Caki2 (cell line): ENCODE measurements around the gene FAH. TPM values are rescaled to one million over a fixed set of nuclear protein-coding genes. Genes with fewer than 3 reads are reported as not detected.
"Not testable (repeated sequence)": the region's sequence is repeated elsewhere in the genome, so short reads cannot be mapped to it uniquely, and the experiment has no call there.

Experiments used
- DNase-seq: peaks from one replicate; pipeline ENCODE4 v3.0.0-alpha.2; 2015; ENCODE audit warnings: low read depth
- in situ Hi-C: cut with HindIII; loops from 2 replicates; pipeline ENCODE4 v1.10.0; 2016; ENCODE audit warnings: low sequenced_read_pairs, low pct_unique_long_range_greater_than_20kb, mixed read lengths
- total RNA-seq: library from RNA; depleted of rRNA; stranded (reverse); fragments of >200 nt; shearing (Covaris generic); gene quantifications from 2 replicates; pipeline ENCODE4 v1.2.3, GENCODE V29; 2014; ENCODE audit warnings: low replicate concordance; rRNA removed

The FAH gene
- 122 and 125 TPM in 2 replicates for total RNA-seq

DNA sequence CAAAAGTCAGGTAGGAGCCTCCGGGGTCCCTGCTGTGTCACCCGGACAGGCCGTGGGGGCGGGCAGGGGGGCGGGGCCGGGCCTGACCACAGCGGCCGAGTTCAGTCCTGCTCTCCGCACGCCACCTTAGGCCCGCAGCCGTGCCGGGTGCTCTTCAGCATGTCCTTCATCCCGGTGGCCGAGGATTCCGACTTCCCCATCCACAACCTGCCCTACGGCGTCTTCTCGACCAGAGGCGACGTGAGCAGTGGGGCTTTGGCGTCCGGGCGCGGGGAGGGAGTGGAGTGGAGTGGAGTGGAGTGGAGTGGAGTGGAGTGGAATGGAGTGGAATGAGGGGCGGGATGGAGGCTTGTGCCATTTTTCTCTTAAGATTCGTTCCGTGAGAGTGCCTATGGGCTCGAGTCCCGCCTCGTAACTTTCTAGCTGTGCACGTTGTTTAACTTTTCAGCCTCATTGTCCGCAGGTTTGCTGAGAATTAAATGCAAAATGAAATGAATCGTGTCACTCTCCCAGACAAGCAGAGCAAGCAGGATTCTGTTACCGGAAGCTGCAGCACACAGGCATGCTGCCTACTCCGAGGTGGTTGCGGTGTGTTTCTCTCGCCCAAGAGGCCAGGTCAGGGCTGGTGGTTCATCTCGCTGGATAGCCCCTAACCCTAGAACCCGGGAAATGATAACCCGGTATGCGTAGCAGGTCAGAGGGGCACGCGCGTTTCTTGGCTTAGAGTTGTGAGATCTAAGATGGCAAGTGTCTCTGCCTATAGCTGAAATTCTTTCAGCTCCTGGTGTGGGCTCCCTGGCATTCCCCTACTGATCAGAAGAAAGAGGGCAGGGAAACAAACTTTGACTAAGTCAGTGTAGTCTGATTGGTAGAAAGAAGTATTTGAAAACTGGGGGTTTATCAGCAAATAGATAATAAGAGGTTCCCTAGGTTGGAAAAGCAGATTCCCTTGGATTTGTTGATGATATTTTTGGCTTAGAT lies at the start of gene FAH:
Gene FAH, plus strand, starts transcription at position 104 of the 981 bp plus-strand sequence. Its CDS starts 56 bp downstream, at position 160.
- in situ Hi-C loops: no loop called here
- DNase-seq: peak; percentile 66

DNA sequence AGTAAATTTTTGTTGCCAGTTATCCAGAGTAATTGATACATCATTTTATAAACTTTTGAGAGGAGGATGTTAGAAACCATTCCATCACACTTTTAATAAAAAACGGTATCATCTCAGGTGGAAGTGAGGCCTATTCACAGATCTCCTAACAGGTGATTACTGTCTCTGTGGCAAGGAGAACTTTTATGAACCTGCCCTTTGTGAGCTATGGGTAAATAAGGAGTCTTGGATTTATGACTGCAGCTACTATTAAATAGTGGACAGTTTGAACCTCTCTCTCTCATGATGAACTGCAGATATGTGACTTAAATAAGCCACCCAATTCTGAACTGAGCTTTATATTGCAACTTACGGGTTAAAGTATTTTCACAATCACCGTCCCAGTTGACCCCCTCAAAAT lies 47.6 kb upstream of the FAH start:
- in situ Hi-C loops: no loop called here
- no peak for DNase-seq

DNA sequence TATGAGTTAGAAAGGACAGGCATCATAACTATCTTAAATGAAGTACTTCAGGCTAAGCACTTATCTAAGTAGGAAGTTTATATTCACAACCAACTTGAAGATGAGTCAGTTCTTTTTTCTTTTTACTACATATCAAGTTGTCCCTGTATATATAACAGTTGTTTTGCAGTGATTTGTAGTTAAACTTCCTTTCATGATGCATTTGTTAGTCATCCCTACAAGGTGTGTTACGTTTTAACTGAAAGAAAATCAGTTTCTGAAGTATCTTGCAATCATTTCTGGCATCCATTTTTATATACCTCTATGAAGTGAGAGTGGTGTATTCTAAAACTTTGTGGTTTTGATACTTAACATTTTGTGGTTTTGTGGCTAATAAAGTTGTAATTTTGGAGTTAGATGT lies 47.2 kb upstream of the FAH start:
- peak; percentile 46 for DNase-seq
- in situ Hi-C loops: no loop called here

DNA sequence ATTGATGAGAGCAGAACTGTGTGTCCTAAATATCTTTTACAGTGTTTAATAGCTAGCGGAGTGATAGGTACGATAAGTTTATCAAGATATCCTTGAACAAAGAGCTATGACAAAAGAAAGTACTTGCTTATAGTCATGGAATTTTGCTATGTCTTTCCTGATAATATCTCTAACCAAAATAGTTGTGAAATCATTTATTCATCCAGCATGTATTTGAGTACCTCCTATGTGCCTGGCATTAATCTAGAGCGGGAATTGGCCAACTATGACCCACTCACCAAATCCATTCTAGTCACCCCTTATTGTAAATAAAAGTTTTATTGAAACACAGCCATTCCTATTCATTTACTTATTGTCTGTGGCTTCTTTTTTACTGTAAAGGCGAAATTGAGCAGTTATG lies 46.7 kb upstream of the FAH start:
- in situ Hi-C loops: no loop called here
- DNase-seq: no peak

DNA sequence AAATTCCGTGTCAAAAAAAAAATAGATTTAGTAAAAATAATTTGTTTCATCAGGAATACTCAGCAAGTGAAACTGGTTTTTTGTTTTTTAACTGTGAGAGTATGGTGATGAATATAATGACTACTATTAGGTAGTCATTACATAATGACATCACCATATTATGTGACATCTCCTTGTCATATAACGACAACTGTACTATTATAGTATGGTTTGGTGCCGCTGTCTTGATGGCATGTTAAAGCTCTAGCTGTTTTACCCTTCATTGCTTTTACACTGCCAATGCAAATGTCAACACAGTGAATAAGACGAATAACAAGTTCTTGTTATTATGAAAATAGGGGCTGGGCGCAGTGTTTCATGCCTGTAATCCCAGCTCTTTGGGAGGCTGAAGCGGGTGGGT lies 45.6 kb upstream of the FAH start:
- in situ Hi-C loops: no loop called here
- DNase-seq: no peak

DNA sequence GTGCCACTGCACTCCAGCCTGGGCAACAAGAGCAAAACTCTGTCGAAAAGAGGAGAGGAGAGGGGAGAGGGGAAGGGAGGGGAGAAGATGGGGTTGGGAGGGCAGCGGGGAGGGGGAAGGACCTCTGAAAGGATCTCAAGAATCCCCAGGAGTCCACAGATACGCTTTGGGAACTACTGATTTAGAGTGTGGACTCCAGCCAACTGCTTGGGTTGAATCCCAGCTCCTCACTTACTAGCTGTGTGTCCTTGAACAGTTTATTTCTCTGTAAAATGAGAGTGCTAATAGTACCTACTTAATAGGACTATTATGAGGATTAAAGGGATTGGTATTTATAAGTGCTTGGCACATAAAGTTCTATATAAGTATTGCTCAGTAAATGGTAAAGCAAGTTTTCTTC lies 45.0 kb upstream of the FAH start:
- in situ Hi-C loops: no loop called here
- DNase-seq: no peak

DNA sequence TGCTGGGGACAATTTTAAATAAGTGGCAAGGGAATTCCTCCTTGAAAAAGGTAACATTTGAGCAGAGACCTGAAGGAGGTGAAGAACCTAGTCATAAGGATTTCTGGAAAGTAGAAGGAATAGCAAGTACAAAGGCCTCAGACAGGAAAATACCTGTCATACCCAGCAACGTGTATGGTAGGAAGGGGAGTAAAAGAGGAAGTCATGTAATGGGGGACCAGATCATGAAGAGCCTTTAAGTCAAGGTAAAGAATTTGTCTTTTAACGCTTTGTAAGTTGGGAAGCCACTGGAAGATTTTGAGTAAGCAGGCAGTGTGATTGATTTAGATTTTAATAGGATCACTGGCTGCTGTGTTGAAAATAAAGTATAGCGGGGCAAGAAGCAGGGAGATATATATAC lies 43.4 kb upstream of the FAH start:
- in situ Hi-C loops: no loop called here
- DNase-seq: no peak

DNA sequence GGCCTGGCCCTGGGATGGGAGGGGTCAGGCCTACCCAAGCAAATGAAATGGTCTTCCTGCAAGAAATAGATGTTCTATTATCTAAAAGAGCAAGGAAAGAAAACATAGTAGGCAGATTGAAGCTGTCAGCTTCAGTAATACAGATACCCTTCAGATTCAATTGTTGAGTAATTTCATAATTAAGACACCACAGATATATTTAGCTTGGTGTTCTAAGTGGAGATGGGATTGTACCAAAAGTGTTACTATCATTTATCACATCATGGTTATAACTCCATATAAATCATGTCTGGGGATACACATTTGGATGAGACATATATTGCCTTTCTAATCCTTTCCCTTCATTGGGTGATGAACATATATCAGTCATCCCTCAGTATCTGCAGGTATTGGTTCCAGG lies 41.9 kb upstream of the FAH start:
- in situ Hi-C loops: no loop called here
- no peak for DNase-seq

DNA sequence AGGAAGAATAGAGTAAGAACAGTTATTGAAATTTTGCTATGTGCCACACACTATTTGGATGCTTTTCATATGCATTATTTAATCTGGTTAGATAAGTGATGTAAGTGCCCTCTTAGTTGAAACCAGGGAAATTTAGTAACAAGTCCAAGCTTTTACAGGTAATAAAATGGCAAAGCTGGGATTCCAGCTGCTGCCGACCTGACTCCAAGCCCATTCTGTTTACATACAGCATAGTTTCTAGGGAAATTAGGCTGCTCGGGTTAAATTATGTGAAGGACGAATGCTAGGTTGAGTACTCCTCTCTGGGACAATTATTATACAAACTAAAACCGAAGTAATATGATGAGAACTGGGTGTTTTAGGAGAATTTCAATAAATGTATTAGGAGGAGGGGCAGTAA lies 38.7 kb upstream of the FAH start:
- in situ Hi-C loops: no loop called here
- no peak for DNase-seq

DNA sequence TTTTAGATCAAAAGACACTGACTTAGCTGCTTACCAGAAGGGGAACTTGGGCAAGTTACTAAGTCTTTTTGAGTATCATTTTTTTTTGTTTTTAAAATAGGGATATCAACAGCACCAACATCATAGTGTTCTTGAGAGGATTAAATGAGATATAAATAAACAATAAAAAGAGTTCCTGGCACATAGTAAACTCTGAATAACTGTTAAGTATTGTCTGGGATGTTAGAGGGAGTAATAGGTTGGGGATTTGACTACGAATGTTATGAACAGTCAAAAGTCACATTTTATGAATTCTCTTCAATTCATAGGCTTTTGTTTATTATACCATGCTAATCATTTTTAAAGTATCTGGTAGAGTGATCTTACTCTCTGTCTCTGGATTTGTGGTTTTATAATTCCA lies 37.8 kb upstream of the FAH start:
- in situ Hi-C loops: no loop called here
- no peak for DNase-seq

DNA sequence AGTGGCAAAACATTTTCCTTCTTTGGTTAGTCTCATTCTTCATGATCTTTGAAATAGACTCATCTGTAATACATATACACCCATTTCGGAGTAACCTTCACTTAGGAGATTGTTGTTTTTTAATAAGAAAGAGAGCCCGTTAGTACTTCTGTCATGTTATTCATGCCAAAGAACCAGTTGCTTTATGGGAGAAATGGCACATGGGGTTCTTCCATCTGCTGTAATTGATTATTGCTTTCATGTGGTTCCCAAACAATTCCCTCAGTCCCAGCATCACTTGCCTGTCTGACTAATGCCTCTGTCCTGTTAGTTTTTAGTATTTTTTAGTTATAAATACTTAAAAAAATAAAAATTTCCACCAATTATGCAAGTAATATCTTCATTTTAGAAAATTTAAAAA lies 33.8 kb upstream of the FAH start:
- no peak for DNase-seq
- in situ Hi-C loops: no loop called here

DNA sequence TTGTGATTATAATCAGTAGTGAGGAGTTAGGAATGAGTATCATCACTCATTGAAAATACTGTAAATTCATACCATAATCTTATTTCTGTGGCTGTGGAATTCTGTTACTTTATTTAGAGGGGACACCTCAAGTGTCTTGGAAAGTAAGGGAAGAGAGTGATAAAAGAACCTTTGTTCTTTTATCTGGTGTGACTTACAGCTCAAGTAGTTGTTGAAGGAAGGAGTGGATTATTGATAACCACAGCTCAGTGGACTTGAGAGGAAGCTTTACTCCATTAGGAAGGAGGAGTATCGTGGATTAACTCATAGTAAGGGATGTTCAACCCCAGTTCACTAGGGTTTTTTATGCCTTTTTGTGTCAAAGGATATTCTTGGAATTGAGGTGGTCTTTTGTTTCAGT lies 32.2 kb upstream of the FAH start:
- in situ Hi-C loops: no loop called here
- no peak for DNase-seq

DNA sequence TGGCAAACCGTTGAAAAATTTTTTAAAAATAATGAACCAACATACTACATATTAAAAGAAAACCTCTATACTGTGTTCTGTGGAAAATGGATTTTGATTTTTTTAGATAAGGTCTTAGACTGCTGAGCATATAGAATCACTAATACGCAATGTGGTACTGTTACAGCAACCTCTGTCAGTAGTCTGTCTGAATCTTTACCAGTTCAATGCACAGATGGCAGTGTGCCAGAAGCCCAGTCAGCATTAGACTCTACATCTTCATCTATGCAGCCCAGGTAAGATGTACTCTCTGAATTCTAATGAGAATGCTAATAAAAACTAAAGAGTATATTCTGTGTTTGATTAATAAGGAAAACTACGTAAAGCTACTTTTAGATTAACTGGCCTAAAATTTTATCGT lies 31.3 kb upstream of the FAH start:
- no peak for DNase-seq
- in situ Hi-C loops: no loop called here

DNA sequence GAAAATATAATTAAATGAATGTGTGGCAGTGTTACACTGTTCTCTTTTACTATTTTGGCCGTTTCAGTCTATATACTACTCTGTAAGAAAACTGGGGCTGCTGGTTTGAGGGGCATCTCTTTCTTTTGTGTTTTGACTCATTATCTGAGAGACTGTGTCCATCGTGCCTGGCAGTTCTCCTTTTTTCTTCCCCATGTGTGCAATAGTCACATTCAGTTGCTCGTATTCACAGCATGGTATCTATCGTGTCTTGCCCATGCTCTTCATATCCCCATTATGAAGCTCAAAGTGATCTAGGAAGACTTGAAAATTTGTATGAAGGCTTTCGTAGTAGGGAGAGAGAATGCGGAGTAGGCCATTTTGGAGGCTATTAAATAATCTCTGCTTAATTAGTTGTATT lies 29.8 kb upstream of the FAH start:
- in situ Hi-C loops: no loop called here
- DNase-seq: no peak

DNA sequence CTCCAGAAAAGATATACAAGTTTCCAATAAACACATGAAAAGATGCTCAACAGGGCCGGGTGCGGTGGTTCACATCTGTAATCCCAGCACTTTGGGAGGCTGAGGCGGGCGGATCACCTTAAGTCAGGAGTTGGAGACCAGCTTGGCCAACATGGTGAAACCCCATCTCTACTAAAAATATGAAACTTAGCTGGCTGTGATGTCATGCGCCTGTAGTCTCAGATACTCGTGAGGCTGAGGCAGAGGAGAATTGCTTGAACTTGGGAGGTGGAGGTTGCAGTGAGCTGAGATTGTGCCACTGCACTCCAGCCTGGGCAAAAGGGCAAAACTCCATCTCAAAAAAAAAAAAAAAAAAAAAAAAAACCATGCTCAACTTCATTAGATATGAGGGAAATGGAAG lies 25.5 kb upstream of the FAH start:
- DNase-seq, in situ Hi-C loops: not testable (repeated sequence)

DNA sequence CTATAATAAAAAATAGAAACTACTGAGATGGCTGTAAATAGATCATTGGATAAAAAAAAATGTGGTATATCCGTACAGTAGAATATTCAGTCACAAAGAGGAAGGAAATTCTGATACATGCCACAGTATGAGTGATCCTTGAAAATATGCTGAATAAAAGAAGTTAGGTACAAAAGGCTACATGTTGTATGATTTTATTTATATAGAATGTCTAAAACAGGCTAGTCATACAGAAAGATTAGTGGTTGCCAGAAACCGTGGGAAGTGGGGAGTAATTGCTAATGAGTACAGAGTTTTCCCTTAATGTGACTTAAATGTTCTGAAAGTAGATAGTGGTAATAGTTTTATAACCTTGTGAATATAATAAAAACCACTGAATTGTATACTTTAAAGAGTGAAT lies 24.9 kb upstream of the FAH start:
- in situ Hi-C loops: no loop called here
- no peak for DNase-seq

DNA sequence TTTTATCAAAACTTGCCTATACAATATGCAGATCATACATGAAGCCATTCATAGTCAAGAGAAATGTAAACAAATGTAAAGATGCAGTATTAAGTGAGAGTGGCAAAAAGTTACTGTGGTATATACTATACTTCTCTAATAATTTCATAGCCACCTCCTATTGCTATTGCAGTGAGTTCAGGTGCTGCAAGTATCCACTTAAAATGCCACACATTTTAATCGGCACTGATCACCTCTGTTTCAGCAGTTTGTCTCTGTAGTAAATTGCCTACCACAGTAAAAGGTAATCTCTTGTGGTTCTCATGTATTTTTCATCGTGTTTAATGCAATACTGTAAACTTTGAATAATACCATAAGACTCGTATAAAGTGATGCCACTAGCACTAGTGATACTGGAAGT lies 20.4 kb upstream of the FAH start:
- no peak for DNase-seq
- in situ Hi-C loops: no loop called here

DNA sequence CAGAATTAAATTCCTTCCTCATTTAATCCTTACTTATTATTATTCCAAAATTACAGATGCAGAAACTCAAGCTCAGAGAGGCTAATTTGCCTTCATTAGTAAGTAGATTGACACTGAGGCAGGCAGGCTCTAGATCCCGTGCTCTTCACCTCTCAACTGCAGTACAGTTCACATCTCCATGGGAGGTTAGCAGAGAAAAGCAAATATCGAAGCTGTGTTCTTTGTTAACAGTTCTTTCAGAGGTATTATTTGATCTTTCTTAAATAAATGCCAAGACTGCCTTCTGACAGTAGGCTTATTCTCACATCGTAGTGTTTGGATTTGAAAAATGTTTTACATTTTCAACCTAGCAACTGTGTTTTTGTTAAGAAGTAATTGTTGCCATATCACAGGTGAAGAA lies 15.9 kb upstream of the FAH start:
- DNase-seq: no peak
- in situ Hi-C loops: no loop called here

DNA sequence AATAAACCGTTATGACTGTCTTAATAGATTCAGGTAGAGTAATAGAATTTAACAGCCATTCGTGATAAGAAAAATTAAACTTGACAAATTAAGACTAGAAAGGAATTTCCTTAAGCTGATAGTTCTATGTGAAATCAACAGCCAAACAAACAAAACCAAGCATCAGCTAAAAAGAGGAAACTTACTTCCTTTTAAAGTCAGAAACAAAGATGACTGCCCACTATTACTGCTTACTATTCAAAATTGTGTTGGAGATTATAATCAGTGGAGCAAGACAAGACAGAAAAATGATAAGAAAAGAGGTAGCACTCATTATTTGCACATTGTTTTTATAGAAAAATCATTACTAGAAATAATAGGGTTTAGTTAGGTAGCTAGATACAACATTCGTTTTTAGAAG lies 13.8 kb upstream of the FAH start:
- in situ Hi-C loops: no loop called here
- no peak for DNase-seq

DNA sequence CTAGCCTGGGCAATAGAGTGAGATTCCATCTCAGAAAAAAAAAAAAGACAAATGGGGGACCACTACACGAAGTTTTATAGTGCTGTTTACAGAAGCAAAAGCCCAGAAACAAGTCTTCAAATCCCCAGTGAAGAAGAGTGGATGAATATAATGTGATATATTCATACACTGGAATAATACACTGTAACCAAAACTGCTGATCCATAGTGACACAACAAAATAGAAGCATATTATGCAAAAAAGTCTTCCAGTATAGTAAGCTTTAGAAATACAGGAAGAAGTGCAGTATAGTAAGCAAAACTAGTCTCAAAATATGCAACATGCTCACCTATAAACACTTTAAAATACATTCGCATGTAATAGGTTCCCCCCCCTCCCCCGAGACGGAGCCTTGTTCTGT lies 11.9 kb upstream of the FAH start:
- in situ Hi-C loops: no loop called here
- no peak for DNase-seq
